SU-DHL-6 (cell line): ENCODE measurements around the gene VPS13D.

Source experiments
- H2AFZ ChIP-seq: fragments of 200-600 bp; sonication (generic); 2 replicates; pipeline ENCODE4 v1.6.1; 2014; ENCODE audit warnings: low read depth, mild to moderate bottlenecking, moderate library complexity, mixed read lengths, antibody characterized with exemption, low read length; ENCODE audit not compliant: severe bottlenecking
- H3F3A ChIP-seq: fragments of 200-600 bp; shearing (Covaris generic); 2 replicates; pipeline ENCODE4 v1.6.0; 2016; ENCODE audit warnings: antibody characterized with exemption, mild to moderate bottlenecking; ENCODE audit not compliant: insufficient read depth
- H3K27ac ChIP-seq: fragments of 200-600 bp; sonication (generic); 2 replicates; pipeline ENCODE4 v1.5.1; 2016; ENCODE audit warnings: low read depth, mild to moderate bottlenecking, low read length, moderate library complexity, mixed read lengths
- H3K27me3 ChIP-seq: fragments of 200-600 bp; sonication (generic), shearing (Covaris generic); 2 replicates; pipeline ENCODE4 v1.6.0; 2014; ENCODE audit warnings: mild to moderate bottlenecking, low read length
- H3K36me3 ChIP-seq: fragments of 200-600 bp; sonication (generic); 2 replicates; pipeline ENCODE4 v1.6.1; 2014; ENCODE audit warnings: mild to moderate bottlenecking, low read length, mixed read lengths
- H3K4me2 ChIP-seq: fragments of 300-600, 200-600 bp; shearing (Covaris generic), sonication (generic); 2 replicates; pipeline ENCODE4 v1.6.0; 2014; ENCODE audit warnings: low read length, low read depth, mild to moderate bottlenecking; ENCODE audit not compliant: poor library complexity, severe bottlenecking
- H3K4me3 ChIP-seq: fragments of 200-600 bp; sonication (generic); 2 replicates; pipeline ENCODE4 v1.5.1; 2014; ENCODE audit warnings: antibody characterized with exemption, low read length, mild to moderate bottlenecking, mixed read lengths; ENCODE audit not compliant: insufficient read depth, poor library complexity, severe bottlenecking
- H3K79me2 ChIP-seq: fragments of 200-600 bp; sonication (generic); 2 replicates; pipeline ENCODE4 v1.6.1; 2014; ENCODE audit warnings: mild to moderate bottlenecking, low read length, moderate library complexity; ENCODE audit not compliant: insufficient read depth
- H3K9ac ChIP-seq: fragments of 200-600 bp; sonication (generic); 2 replicates; pipeline ENCODE4 v1.7.0; 2014; ENCODE audit warnings: mild to moderate bottlenecking, low read length
- H3K9me2 ChIP-seq: fragments of 200-600 bp; sonication (generic); replicated peaks from 2 replicates; pipeline ENCODE4 v1.6.1; 2014; ENCODE audit warnings: low read length; ENCODE audit not compliant: insufficient read depth
- H3K9me3 ChIP-seq: fragments of 200-600 bp; sonication (generic); 2 replicates; pipeline ENCODE4 v1.6.1; 2014; ENCODE audit warnings: low read length, mixed read lengths; ENCODE audit not compliant: insufficient read depth
- H4K20me1 ChIP-seq: fragments of 200-600 bp; sonication (generic); 2 replicates; pipeline ENCODE4 v1.6.1; 2014; ENCODE audit warnings: low read depth, mild to moderate bottlenecking, antibody characterized with exemption, low read length, moderate library complexity, mixed read lengths
- CTCF ChIP-seq: fragments of 200-600 bp; sonication (generic); IDR thresholded peaks from one replicate; pipeline ENCODE4 v1.5.1; 2017; ENCODE audit warnings: antibody characterized with exemption, mild to moderate bottlenecking, low read length, moderate library complexity; ENCODE audit not compliant: insufficient read depth, poor library complexity, severe bottlenecking
- EZH2phosphoT487 ChIP-seq: fragments of 200-600 bp; sonication (generic), shearing (Covaris generic); conservative IDR thresholded peaks from 2 replicates; pipeline ENCODE4 v1.6.1; 2018; ENCODE audit warnings: mild to moderate bottlenecking, antibody characterized with exemption, low read length, moderate library complexity, mixed read lengths

The VPS13D gene

GRCh38 chr1:12426030-12426429, 196.2 kb downstream of the VPS13D start:
- no peak overlapping the region for H3K4me3 ChIP-seq
- no peak overlapping the region for H3K4me2 ChIP-seq
- no peaks in the 10 kb centered on the region for H3K9me2 ChIP-seq
- H3K36me3 ChIP-seq = no peaks in the 10 kb centered on the region
- no peaks in the 10 kb centered on the region for H3K27me3 ChIP-seq
- TF ChIP-seq EZH2phosphoT487 (no peak), CTCF (no peak)
- H3F3A ChIP-seq = no peaks in the 10 kb centered on the region
- no peaks in the 10 kb centered on the region for H3K79me2 ChIP-seq
- no peak overlapping the region for H3K27ac ChIP-seq
- no peaks in the 10 kb centered on the region for H4K20me1 ChIP-seq
- no peak overlapping the region for H3K9ac ChIP-seq
- H2AFZ ChIP-seq = no peak overlapping the region
- no peaks in the 10 kb centered on the region for H3K9me3 ChIP-seq

- Histone ChIP-seq H3K27me3 (no peaks in the 10 kb centered on the region), H3K36me3 (no peaks in the 10 kb centered on the region), H3K4me3 (no peak overlapping the region), H3K4me2 (no peak overlapping the region), H3K9me3 (no peaks in the 10 kb centered on the region), H3F3A (no peaks in the 10 kb centered on the region), H3K27ac (no peak overlapping the region), H4K20me1 (no peaks in the 10 kb centered on the region), H2AFZ (no peak overlapping the region), H3K9me2 (no peaks in the 10 kb centered on the region), H3K9ac (no peak overlapping the region), H3K79me2 (no peaks in the 10 kb centered on the region)
- no peak for TF ChIP-seq EZH2phosphoT487
- no peak for TF ChIP-seq CTCF
These were observed 198.5 kb downstream of the VPS13D start for GRCh38 chr1:12428334-12428733.

- Histone ChIP-seq H3K27me3 (no peaks in the 10 kb centered on the region), H3K36me3 (no peaks in the 10 kb centered on the region), H3K4me3 (no peak overlapping the region), H3F3A (no peaks in the 10 kb centered on the region), H3K9me2 (no peaks in the 10 kb centered on the region), H3K27ac (no peak overlapping the region), H4K20me1 (no peaks in the 10 kb centered on the region), H3K79me2 (no peaks in the 10 kb centered on the region), H2AFZ (no peak overlapping the region), H3K4me2 (no peak overlapping the region), H3K9ac (no peak overlapping the region), H3K9me3 (no peaks in the 10 kb centered on the region)
- TF ChIP-seq CTCF = no peak
- TF ChIP-seq EZH2phosphoT487 = no peak
These were observed 200.7 kb downstream of the VPS13D start for GRCh38 chr1:12430525-12430924.
